Stimulated activated CD8-positive, alpha-beta memory T cell treated with anti-CD3 and anti-CD28 coated beads, Interleukin-15, amount 100 ng/mL, for 24 hours (primary cell): ENCODE results near the gene MVD.

ENCODE experiments used
- DNase-seq: peaks from one replicate; pipeline ENCODE4 v3.0.0-alpha.2; 2020; ENCODE audit warnings: low read depth

The MVD gene

DNA sequence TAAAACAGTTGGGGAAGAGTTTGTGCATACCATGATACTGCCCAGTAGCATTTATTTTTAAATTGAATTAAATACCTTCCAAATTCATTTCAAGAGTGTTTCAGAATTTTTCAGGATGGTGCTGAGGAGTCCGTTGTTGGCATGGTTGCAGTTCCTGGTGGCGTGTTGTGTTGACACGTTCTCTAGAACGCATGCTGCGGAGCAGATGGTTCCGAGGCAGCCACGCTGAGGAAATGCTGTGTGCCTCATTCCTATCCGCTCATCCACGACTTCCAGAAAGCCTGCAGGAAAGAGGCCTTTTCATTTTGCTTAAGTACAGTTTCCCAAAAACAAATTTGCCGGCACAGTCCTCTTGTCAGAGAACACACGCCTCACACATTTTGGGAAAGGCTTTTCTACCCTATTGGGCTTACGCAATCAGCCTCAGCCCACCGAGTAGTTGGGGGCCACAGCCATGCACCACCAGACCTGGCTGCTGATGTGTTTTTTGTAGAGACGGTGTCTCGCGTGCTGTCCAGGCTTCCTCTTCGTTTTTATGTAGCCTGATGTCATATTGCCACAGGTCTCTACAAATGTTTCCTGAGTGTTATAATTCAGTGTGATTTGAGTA, 56.6 kb downstream of the MVD start:
- no peak for DNase-seq

DNA sequence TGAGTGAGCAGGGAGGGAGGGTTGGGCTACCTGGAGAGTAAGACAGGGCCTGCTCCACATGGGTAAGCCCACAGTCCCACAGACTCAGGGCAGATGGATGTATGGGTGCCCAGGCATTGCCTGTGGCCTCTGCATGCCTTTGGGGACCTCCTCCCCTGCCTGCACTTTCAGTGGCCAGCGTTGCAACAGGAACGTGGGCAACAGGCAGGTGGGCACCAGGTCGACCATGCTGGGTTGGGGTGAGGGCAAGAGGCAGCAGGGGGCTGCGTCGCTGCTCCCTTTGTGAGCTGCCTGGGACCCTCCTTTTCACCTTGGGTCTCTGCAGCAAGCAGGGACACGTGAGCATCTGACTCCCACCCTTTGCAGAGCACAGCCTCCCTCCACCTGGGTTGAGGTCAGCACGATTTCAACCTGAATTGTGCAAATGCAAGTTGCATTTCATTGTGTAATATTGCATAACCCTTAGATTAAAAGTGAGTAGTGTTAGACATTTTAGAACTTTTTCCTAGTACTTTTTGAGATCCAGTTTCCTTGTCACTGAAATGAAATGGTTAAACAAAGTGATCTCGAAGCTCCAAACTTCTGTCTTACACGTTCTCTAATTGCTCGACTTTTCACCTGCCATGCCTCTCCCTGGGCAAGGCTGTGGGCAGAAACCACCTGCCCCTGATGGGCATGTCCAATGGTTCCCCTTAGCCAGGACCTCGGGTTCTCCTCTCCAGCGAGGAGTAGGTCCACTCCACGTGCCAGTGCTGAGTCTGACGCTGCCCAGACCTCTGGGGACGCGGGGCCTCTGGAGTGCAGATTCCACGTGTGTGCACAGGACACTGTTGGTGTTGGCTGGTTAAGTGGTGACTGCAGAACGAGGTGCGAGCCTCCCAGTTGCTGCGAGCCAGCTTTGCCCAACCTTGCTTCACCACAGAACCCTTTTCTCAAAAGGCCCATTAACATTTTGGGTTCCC, 57.4 kb downstream of the MVD start:
- no peak for DNase-seq

DNA sequence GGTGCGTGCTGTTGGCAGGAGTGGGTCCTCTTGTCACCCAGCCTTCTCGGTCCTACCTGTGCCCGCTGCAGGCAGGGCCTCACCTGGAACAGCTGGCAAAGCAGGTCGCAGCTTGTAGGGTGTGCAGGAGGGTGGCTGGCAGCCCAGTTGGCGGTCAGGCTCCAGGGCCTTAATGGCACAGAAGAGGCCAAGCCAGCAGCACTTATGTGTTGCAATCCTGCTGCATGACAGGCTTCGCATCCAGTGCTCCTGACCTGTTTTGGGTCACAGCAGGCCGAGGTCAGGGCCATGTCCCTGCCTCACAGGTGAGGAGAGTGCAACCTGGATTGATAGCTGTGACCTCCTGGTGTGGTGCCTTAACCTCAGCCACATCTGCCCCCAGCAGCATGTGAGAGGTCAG, 60.8 kb downstream of the MVD start:
- no peak for DNase-seq
